ENCODE results near the gene ZBTB38. TPM values are rescaled to one million over a fixed set of nuclear protein-coding genes. Genes with fewer than 3 reads are reported as not detected.

The ZBTB38 gene
- total RNA-seq, 1 experiment from 2014 or later: 12.3 TPM

DNA sequence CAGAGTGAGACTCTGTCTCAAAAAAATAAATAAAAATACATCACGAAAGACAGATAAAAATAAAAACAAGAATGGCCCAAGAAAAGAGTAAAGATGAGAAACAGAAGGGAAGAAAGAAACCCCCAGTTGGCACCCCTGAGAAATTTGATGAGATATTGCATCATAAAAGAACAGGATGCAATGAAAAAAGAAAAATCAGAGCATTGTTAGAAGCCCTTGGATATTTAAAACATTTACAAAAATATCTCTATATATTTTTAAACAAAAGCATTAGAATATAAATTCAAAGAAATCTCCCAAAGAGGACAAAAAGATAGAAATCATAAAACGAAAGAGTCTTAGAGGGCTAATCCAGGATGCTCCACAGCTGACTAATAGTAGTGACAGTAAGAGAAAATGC, 18.6 kb upstream of the ZBTB38 start:
- POLR2A ChIA-PET: interaction anchor here (0.6 kb wide), 1 partner anchor 15 kb away, joined by 4 read pairs; no protein-coding TSS in a partner anchor
- TF ChIP-seq MXD4 (CRISPR knock-in tag; IDR thresholded peaks at IDR 0.05; ENCODE audit: borderline replicate concordance) (no peak), NFATC4 (CRISPR knock-in tag; IDR thresholded peaks at IDR 0.05) (no peak), SMAD3 (CRISPR knock-in tag; IDR thresholded peaks at IDR 0.05; ENCODE audit: borderline replicate concordance) (no peak), ZNF138 (CRISPR knock-in tag; conservative IDR thresholded peaks at IDR 0.05) (no peak), ZNF121 (CRISPR knock-in tag; IDR thresholded peaks at IDR 0.05) (no peak), NR3C1 (CRISPR knock-in tag; conservative IDR thresholded peaks at IDR 0.05; ENCODE audit: low read depth) (no peak), TEAD4 (CRISPR knock-in tag; IDR thresholded peaks at IDR 0.05) (no peak), ZNF263 (CRISPR knock-in tag; IDR thresholded peaks at IDR 0.05; ENCODE audit: low read depth) (no peak), ZNF396 (CRISPR knock-in tag; IDR thresholded peaks at IDR 0.05; ENCODE audit: borderline replicate concordance) (no peak), FOXJ3 (CRISPR knock-in tag; IDR thresholded peaks at IDR 0.05; ENCODE audit: borderline replicate concordance) (no peak), GRHL2 (CRISPR knock-in tag; IDR thresholded peaks at IDR 0.05; ENCODE audit: insufficient replicate concordance, severe bottlenecking) (no peak), HMGA2 (CRISPR knock-in tag; IDR thresholded peaks at IDR 0.05) (no peak)
- TF ChIP-seq, protein P1, sequence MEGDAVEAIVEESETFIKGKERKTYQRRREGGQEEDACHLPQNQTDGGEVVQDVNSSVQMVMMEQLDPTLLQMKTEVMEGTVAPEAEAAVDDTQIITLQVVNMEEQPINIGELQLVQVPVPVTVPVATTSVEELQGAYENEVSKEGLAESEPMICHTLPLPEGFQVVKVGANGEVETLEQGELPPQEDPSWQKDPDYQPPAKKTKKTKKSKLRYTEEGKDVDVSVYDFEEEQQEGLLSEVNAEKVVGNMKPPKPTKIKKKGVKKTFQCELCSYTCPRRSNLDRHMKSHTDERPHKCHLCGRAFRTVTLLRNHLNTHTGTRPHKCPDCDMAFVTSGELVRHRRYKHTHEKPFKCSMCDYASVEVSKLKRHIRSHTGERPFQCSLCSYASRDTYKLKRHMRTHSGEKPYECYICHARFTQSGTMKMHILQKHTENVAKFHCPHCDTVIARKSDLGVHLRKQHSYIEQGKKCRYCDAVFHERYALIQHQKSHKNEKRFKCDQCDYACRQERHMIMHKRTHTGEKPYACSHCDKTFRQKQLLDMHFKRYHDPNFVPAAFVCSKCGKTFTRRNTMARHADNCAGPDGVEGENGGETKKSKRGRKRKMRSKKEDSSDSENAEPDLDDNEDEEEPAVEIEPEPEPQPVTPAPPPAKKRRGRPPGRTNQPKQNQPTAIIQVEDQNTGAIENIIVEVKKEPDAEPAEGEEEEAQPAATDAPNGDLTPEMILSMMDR (IDR thresholded peaks at IDR 0.05): no peak
- TF ChIP-seq, protein P2, sequence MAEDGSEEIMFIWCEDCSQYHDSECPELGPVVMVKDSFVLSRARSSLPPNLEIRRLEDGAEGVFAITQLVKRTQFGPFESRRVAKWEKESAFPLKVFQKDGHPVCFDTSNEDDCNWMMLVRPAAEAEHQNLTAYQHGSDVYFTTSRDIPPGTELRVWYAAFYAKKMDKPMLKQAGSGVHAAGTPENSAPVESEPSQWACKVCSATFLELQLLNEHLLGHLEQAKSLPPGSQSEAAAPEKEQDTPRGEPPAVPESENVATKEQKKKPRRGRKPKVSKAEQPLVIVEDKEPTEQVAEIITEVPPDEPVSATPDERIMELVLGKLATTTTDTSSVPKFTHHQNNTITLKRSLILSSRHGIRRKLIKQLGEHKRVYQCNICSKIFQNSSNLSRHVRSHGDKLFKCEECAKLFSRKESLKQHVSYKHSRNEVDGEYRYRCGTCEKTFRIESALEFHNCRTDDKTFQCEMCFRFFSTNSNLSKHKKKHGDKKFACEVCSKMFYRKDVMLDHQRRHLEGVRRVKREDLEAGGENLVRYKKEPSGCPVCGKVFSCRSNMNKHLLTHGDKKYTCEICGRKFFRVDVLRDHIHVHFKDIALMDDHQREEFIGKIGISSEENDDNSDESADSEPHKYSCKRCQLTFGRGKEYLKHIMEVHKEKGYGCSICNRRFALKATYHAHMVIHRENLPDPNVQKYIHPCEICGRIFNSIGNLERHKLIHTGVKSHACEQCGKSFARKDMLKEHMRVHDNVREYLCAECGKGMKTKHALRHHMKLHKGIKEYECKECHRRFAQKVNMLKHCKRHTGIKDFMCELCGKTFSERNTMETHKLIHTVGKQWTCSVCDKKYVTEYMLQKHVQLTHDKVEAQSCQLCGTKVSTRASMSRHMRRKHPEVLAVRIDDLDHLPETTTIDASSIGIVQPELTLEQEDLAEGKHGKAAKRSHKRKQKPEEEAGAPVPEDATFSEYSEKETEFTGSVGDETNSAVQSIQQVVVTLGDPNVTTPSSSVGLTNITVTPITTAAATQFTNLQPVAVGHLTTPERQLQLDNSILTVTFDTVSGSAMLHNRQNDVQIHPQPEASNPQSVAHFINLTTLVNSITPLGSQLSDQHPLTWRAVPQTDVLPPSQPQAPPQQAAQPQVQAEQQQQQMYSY (CRISPR knock-in tag; IDR thresholded peaks at IDR 0.05): no peak
- TF ChIP-seq, protein P3, sequence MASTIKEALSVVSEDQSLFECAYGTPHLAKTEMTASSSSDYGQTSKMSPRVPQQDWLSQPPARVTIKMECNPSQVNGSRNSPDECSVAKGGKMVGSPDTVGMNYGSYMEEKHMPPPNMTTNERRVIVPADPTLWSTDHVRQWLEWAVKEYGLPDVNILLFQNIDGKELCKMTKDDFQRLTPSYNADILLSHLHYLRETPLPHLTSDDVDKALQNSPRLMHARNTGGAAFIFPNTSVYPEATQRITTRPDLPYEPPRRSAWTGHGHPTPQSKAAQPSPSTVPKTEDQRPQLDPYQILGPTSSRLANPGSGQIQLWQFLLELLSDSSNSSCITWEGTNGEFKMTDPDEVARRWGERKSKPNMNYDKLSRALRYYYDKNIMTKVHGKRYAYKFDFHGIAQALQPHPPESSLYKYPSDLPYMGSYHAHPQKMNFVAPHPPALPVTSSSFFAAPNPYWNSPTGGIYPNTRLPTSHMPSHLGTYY (CRISPR knock-in tag; IDR thresholded peaks at IDR 0.05): no peak
- TF ChIP-seq, protein P4, sequence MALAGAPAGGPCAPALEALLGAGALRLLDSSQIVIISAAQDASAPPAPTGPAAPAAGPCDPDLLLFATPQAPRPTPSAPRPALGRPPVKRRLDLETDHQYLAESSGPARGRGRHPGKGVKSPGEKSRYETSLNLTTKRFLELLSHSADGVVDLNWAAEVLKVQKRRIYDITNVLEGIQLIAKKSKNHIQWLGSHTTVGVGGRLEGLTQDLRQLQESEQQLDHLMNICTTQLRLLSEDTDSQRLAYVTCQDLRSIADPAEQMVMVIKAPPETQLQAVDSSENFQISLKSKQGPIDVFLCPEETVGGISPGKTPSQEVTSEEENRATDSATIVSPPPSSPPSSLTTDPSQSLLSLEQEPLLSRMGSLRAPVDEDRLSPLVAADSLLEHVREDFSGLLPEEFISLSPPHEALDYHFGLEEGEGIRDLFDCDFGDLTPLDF (CRISPR knock-in tag; IDR thresholded peaks at IDR 0.05): no peak
- no peak for ATAC-seq
- H3K27ac Mint-ChIP-seq: no peak overlapping the region
- H3K4me3 Mint-ChIP-seq: no peak overlapping the region
- CTCF ChIA-PET: interaction anchor here (1.2 to 1.6 kb wide), 2 partner anchors 11 to 105 kb away, joined by 4 to 10 read pairs; no protein-coding TSS in a partner anchor
- H3K9me3 Mint-ChIP-seq: no peaks in the 10 kb centered on the region
- H3K27me3 Mint-ChIP-seq (ENCODE audit: low read depth): peaks cover 2% of the 10 kb centered on the region
- DNase-seq (ENCODE audit: low spot score): no peak
- H3K36me3 Mint-ChIP-seq: no peaks in the 10 kb centered on the region
- H3K4me1 Mint-ChIP-seq: peaks cover 7% of the 10 kb centered on the region

DNA sequence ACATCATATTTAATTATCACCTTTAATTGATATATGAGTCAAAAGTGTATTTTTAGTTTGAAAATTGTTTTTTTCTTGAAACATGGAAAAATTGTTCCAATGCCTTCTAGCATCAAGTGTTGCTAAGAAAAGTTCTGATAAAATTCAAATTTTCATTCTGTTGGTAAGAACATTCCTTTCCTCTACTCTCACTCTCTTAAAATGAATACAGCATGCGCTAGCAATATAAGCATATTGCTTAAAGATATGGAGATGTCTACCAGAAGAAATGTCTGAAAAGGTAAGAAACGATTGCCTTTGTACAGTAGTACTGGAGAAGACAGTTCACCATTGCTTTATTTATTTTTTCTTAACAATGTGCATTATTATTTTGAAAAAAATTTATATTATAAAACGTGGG, 17.6 kb upstream of the ZBTB38 start:
- H3K9me3 Mint-ChIP-seq: no peaks in the 10 kb centered on the region
- ChIA-PET CTCF (no interaction called here), POLR2A (no interaction called here)
- DNase-seq (ENCODE audit: low spot score): no peak
- ATAC-seq: no peak
- H3K27ac Mint-ChIP-seq: no peak overlapping the region
- TF ChIP-seq, protein P5, sequence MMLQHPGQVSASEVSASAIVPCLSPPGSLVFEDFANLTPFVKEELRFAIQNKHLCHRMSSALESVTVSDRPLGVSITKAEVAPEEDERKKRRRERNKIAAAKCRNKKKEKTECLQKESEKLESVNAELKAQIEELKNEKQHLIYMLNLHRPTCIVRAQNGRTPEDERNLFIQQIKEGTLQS (CRISPR knock-in tag; conservative IDR thresholded peaks at IDR 0.05): no peak
- TF ChIP-seq, protein P6, sequence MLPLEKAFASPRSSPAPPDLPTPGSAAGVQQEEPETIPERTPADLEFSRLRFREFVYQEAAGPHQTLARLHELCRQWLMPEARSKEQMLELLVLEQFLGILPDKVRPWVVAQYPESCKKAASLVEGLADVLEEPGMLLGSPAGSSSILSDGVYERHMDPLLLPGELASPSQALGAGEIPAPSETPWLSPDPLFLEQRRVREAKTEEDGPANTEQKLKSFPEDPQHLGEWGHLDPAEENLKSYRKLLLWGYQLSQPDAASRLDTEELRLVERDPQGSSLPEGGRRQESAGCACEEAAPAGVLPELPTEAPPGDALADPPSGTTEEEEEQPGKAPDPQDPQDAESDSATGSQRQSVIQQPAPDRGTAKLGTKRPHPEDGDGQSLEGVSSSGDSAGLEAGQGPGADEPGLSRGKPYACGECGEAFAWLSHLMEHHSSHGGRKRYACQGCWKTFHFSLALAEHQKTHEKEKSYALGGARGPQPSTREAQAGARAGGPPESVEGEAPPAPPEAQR (CRISPR knock-in tag; IDR thresholded peaks at IDR 0.05): no peak
- TF ChIP-seq, protein P7, sequence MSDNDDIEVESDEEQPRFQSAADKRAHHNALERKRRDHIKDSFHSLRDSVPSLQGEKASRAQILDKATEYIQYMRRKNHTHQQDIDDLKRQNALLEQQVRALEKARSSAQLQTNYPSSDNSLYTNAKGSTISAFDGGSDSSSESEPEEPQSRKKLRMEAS (CRISPR knock-in tag; IDR thresholded peaks at IDR 0.05): no peak
- TF ChIP-seq MYBL2 (CRISPR knock-in tag; IDR thresholded peaks at IDR 0.05): no peak
- H3K27me3 Mint-ChIP-seq (ENCODE audit: low read depth): peaks cover 2% of the 10 kb centered on the region
- H3K36me3 Mint-ChIP-seq: no peaks in the 10 kb centered on the region
- H3K4me1 Mint-ChIP-seq: peaks cover 7% of the 10 kb centered on the region
- no peak overlapping the region for H3K4me3 Mint-ChIP-seq
